AG10803 (cell line): ENCODE data around the gene BNIP1.

Experiments used
- DNase-seq: peaks from one replicate; pipeline ENCODE4 v3.0.0; 2010; ENCODE audit warnings: low read depth
- H3K4me3 ChIP-seq: 2 replicates; pipeline ENCODE4 v1.5.1; 2011; ENCODE audit warnings: mild to moderate bottlenecking, low read length, control low read depth
- CTCF ChIP-seq: conservative IDR thresholded peaks from 2 replicates; pipeline ENCODE4 v1.5.1; 2011; ENCODE audit warnings: mild to moderate bottlenecking, low read length, control low read depth, inconsistent platforms

The BNIP1 gene

GRCh38 chr5:173144200-173145176 lies at the start of gene BNIP1:
Gene BNIP1 (plus strand): TSS chr5:173144531. CDS start chr5:173144546, 15 bp downstream.
- TF ChIP-seq CTCF, result peak; percentile 96
- peak; percentile 90 for DNase-seq
- H3K4me3 ChIP-seq, result peak within 1 kb of the TSS; percentile 100

- TF ChIP-seq CTCF, result no peak
- no peak for DNase-seq
- no peak overlapping the region for H3K4me3 ChIP-seq
Measured at GRCh38 chr5:173098787-173099186, 45.5 kb upstream of the BNIP1 start.

- H3K4me3 ChIP-seq, result no peak overlapping the region
- no peak for DNase-seq
- TF ChIP-seq CTCF, result no peak
Measured at GRCh38 chr5:173099461-173099860, 44.9 kb upstream of the BNIP1 start.

- no peak overlapping the region for H3K4me3 ChIP-seq
- no peak for TF ChIP-seq CTCF
- no peak for DNase-seq
Measured at GRCh38 chr5:173101245-173101644, 43.1 kb upstream of the BNIP1 start.

GRCh38 chr5:173103411-173103810 lies 40.9 kb upstream of the BNIP1 start:
- no peak overlapping the region for H3K4me3 ChIP-seq
- no peak for DNase-seq
- TF ChIP-seq CTCF, result no peak

GRCh38 chr5:173108914-173109313 lies 35.4 kb upstream of the BNIP1 start:
- DNase-seq, result no peak

More at GRCh38 chr5:173108914-173109313, 35.4 kb upstream of the BNIP1 start:
- no peak for TF ChIP-seq CTCF
- no peak overlapping the region for H3K4me3 ChIP-seq
